GM06990 (cell line): ENCODE data around the gene DPT.

ENCODE experiments used
- DNase-seq: peaks from one replicate; pipeline ENCODE4 v3.0.0-alpha.2; 2011; ENCODE audit not compliant: insufficient read length; ENCODE audit errors: extremely low read depth
- H3K27me3 ChIP-seq: replicated peaks from 2 replicates; pipeline ENCODE4 v1.6.0; 2011; ENCODE audit warnings: low read length; ENCODE audit not compliant: control insufficient read depth, insufficient read depth
- H3K36me3 ChIP-seq: 2 replicates; pipeline ENCODE4 v1.5.1; 2011; ENCODE audit warnings: low read length; ENCODE audit not compliant: control insufficient read depth, insufficient read depth
- H3K4me3 ChIP-seq: replicated peaks from 2 replicates; pipeline ENCODE4 v1.5.1; 2011; ENCODE audit warnings: low read depth, mild to moderate bottlenecking, control low read depth, low read length
- TF ChIP-seq, protein P1 (sequence below): IDR thresholded peaks from 2 replicates; pipeline ENCODE4 v1.5.1; 2011; ENCODE audit warnings: low read length, control low read depth, mild to moderate bottlenecking, inconsistent platforms; ENCODE audit not compliant: insufficient read depth, poor library complexity, severe bottlenecking

The DPT gene

DNA sequence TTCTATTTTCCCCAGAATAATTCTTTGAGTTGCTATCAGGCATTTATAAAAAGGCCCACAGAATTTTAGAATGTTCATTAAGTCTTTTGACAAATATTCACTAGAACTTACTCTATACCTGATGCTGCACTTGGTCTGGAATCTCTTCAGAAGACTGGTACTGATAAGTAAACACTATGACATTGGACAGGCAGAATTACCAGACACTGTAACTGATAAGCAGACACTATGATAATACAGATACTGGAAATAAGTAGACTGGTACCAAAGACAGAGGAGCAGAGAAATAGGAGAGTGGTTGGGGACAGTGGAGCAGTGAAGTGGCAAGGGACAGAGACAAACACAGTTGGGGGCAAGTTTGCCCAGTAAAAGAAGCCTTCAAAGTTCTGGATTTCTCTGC is 8.2 kb downstream of the DPT start:
- DNase-seq, result no peak
- H3K36me3 ChIP-seq, result no peaks in the 10 kb centered on the region
- H3K4me3 ChIP-seq, result no peak overlapping the region
- H3K27me3 ChIP-seq, result no peaks in the 10 kb centered on the region; the same call in 1 of the 2 replicates
- TF ChIP-seq, protein P1, sequence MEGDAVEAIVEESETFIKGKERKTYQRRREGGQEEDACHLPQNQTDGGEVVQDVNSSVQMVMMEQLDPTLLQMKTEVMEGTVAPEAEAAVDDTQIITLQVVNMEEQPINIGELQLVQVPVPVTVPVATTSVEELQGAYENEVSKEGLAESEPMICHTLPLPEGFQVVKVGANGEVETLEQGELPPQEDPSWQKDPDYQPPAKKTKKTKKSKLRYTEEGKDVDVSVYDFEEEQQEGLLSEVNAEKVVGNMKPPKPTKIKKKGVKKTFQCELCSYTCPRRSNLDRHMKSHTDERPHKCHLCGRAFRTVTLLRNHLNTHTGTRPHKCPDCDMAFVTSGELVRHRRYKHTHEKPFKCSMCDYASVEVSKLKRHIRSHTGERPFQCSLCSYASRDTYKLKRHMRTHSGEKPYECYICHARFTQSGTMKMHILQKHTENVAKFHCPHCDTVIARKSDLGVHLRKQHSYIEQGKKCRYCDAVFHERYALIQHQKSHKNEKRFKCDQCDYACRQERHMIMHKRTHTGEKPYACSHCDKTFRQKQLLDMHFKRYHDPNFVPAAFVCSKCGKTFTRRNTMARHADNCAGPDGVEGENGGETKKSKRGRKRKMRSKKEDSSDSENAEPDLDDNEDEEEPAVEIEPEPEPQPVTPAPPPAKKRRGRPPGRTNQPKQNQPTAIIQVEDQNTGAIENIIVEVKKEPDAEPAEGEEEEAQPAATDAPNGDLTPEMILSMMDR, result no peak

DNA sequence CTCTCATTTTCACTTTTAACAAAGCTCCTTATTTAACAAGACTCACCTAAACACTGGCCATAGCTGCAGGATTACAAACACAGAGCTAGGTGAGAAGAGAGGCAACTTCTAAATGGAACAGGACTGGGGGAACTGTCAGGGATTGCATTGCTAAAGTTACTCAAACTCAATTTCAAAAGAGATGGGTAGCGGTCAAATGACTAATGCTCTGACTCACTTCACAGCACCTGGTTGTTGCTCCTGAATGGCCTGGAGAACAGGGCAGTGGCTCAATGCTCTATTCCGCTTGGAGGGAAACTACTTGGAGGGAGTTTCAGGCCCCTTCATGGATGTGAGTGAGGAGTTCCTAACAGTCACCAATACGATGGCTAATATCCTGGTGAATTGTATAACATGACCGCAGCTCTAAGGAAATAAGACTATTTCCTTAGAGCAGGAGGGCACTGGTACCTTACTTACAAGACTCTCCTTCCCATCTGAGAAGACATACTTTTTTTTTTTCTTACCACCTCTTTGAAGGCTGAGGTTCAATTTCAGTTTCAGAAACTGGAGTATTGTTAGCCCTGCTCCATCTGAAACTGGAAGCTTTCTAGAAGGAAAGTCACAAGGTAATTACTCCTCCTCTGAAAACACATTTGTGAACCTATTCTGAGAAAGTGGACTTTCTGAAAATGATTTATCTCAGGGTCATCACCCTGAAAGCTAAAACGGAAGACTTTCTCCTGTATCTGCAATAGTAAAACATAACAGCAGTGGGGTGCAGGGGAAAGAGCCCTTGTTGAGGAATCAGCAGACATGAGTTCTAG is 9.5 kb downstream of the DPT start:
- TF ChIP-seq, protein P1, result no peak
- no peaks in the 10 kb centered on the region; the same call in 1 of the 2 replicates for H3K27me3 ChIP-seq
- peak; percentile 21 for DNase-seq
- no peaks in the 10 kb centered on the region for H3K36me3 ChIP-seq
- H3K4me3 ChIP-seq, result no peak overlapping the region

DNA sequence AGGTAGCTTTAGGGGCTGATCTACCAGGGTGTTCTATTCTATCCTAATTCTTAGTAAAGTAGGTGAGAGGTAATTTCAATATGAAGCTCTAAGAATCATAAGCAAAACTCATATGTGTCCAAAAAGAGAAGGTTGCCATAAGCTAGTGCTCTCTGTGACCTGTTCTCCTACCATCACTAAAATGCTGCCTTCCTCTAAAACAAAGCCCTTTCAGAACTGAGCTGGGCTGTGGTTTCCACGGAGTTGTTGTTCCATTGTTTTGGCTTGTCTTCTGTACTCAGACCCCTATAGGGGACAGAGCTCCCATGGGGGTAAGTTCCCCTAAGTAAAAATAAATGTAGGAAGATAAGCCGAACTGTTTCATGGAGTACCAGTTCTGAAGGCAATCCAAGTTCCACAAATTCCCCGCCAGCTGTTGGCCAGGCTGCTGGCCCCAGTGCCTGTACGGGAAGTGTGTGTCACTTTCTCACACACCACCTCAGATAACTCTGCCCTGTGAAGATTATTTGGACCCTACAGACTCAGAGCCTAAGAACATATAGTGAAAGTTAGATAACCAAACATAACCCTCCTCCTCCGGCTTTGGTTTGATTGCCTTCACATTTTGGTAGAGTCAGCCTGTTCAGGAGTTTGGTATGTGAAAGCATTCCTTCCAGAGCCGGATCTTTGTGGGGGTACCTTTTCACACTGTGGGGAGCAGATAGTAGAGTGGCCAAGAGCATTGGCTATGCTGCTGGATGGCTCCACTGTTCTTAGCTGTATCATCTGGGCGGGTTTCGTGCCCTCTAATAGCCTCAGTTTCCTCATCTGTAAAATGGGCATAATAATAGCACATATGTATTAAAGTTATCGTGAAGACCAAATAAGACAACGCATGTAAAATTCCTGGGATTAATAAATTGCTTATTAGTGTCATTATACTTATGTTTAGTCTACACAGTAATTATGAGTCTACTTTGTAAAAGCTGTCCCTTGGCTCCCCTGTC is 10.8 kb downstream of the DPT start:
- no peak overlapping the region for H3K4me3 ChIP-seq
- no peaks in the 10 kb centered on the region for H3K36me3 ChIP-seq
- no peak for DNase-seq
- TF ChIP-seq, protein P1, result no peak
- no peaks in the 10 kb centered on the region; the same call in 1 of the 2 replicates for H3K27me3 ChIP-seq

DNA sequence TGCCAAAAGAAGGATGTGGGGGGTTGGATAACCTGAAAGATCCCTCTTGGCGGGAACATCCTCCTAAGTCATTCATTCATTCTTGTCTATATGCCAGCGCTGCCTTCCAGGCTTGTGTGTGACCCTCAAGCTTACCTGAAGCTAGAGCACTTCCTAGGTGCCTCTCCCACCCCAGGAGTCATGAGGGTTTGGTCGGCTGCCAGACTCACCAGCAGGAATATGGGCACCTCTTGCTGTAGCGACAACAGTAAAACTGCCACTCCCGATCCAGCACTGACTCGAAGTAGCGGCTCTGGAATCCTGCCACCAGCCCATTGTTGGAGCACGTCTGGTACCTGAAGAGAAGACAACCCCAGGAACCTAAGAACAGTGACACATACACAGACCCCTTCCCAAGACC is 15.0 kb downstream of the DPT start:
- H3K27me3 ChIP-seq, result no peaks in the 10 kb centered on the region
- H3K4me3 ChIP-seq, result no peak overlapping the region
- H3K36me3 ChIP-seq, result no peaks in the 10 kb centered on the region
- no peak for DNase-seq
- TF ChIP-seq, protein P1, result no peak

DNA sequence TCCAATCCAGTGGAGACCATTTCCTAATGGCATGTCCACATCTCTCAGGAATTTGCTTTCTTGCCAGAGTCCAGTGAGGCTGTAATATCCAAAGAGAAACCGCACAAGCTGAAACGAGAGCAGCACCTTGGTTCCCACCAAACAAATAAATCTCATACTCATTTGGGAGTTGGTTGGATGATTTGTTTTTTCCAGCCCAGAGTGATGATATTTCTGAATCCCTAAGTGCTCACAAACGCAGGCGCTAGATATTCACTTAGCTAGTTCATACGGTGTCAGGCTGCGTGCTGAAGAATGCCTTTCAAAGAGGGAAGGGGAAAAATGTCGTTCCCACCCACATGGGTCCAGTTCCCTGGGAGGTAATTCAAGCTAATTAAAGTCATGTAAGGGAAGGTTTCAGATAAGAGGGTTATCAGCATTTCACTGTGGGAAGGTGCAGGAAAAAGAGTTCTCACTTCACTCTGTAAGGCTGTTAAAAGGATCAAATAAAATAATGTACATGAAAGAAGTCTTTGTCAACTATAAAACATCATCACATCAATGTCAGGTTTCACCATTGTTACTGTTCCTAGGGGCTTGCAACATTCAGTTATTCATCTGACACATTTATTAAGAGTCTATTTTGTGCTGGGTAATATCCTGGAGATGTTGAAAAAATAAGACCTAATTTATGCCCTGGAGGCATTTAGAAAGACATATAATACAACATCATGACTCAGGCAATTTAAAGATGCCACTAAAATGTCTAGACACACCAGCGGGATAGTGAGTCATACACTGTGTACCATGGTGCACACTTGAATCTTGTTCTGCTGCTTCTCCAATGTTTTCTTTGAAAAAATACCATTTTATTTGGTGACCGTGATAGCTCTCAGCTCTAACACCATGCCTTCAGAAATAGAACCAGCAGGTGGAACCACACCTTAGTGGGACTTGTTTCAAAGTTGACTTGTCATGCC is 19.3 kb downstream of the DPT start:
- TF ChIP-seq, protein P1, result no peak
- Histone ChIP-seq H3K4me3 (no peak overlapping the region), H3K36me3 (no peaks in the 10 kb centered on the region), H3K27me3 (no peaks in the 10 kb centered on the region)
- DNase-seq, result no peak
